MM.1S (cell line): ENCODE results near the gene RRP15.

Experiments
- DNase-seq: peaks from one replicate; pipeline ENCODE4 v3.0.0-alpha.2; 2015
- H2AFZ ChIP-seq: fragments of 300-600 bp; sonication (generic); 2 replicates; pipeline ENCODE4 v1.6.0; 2016; ENCODE audit warnings: antibody characterized with exemption, low read length
- H3F3A ChIP-seq: fragments of 300-600 bp; sonication (generic); 2 replicates; pipeline ENCODE4 v1.6.1; 2016; ENCODE audit warnings: mild to moderate bottlenecking, antibody characterized with exemption, low read length, moderate library complexity, mixed read lengths; ENCODE audit not compliant: insufficient read depth
- H3K27ac ChIP-seq: fragments of 300-600 bp; sonication (generic); 2 replicates; pipeline ENCODE4 v1.5.1; 2016; ENCODE audit warnings: mild to moderate bottlenecking, low read length
- H3K27me3 ChIP-seq: fragments of 300-600 bp; sonication (generic); replicated peaks from 2 replicates; pipeline ENCODE4 v1.6.0; 2016; ENCODE audit warnings: low read length; ENCODE audit not compliant: insufficient read depth
- H3K36me3 ChIP-seq: fragments of 300-600 bp; sonication (generic); replicated peaks from 2 replicates; pipeline ENCODE4 v1.6.1; 2016; ENCODE audit warnings: mild to moderate bottlenecking, low read length, mixed read lengths; ENCODE audit not compliant: insufficient read depth
- H3K4me1 ChIP-seq: fragments of 300-600 bp; sonication (generic); 2 replicates; pipeline ENCODE4 v1.6.1; 2016; ENCODE audit warnings: low read length, mixed read lengths
- H3K4me2 ChIP-seq: fragments of 300-600 bp; sonication (generic); 2 replicates; pipeline ENCODE4 v1.6.0; 2016; ENCODE audit warnings: low read depth, low read length
- H3K4me3 ChIP-seq: fragments of 300-600 bp; sonication (generic); 2 replicates; pipeline ENCODE4 v1.5.1; 2016; ENCODE audit warnings: low read length, mixed read lengths
- H3K79me2 ChIP-seq: fragments of 300-600 bp; sonication (generic); 2 replicates; pipeline ENCODE4 v1.6.1; 2016; ENCODE audit warnings: mixed run types, low read length, mixed read lengths
- H3K9ac ChIP-seq: fragments of 300-600 bp; sonication (generic); 2 replicates; pipeline ENCODE4 v1.6.1; 2016; ENCODE audit warnings: low read length, mixed read lengths
- H3K9me2 ChIP-seq: fragments of 300-600 bp; sonication (generic); replicated peaks from 2 replicates; pipeline ENCODE4 v1.6.1; 2016; ENCODE audit warnings: mild to moderate bottlenecking, low read length, mixed read lengths; ENCODE audit not compliant: insufficient read depth
- H3K9me3 ChIP-seq: fragments of 300-600 bp; sonication (generic); replicated peaks from 2 replicates; pipeline ENCODE4 v1.6.1; 2016; ENCODE audit warnings: mild to moderate bottlenecking, low read length, mixed read lengths; ENCODE audit not compliant: insufficient read depth
- H4K20me1 ChIP-seq: fragments of 300-600 bp; sonication (generic); 2 replicates; pipeline ENCODE4 v1.6.1; 2016; ENCODE audit warnings: mild to moderate bottlenecking, low read length, moderate library complexity, mixed read lengths; ENCODE audit not compliant: insufficient read depth
- EZH2 ChIP-seq: fragments of 300-600 bp; sonication (generic); optimal IDR thresholded peaks from 2 replicates; pipeline ENCODE3; 2017; ENCODE audit warnings: low read depth, mild to moderate bottlenecking, antibody characterized with exemption, low read length, mixed read lengths
- EZH2phosphoT487 ChIP-seq: fragments of 300-600 bp; sonication (generic); IDR thresholded peaks from 2 replicates; pipeline ENCODE4 v1.6.1; 2018; ENCODE audit warnings: antibody characterized with exemption, low read length
- TF ChIP-seq, protein P1 (sequence below): fragments of 300-600 bp; sonication (generic); IDR thresholded peaks from 2 replicates; pipeline ENCODE4 v1.5.1; 2016; ENCODE audit warnings: antibody characterized with exemption, low read length, mixed read lengths

The RRP15 gene

DNA sequence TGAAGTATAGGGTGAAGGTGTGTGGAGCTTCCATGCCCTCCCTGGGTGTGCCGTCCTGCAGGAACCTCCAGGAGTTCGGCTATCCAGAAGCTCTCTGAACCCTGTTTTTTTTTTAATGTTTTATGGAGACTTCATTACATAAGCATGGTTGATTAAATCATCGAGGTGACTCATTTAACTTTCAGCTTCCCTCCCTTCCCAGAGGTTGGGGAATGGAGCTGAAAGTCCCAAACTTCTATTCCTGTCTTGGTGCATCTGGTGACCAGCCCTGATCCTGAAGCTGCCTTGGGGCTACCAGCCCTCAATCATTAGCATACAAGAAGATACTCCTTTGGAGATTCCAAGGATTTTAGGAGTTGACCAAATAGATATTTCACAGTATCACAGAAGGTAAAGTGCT is 9.5 kb downstream of the RRP15 start:
- Histone ChIP-seq H3K27ac (no peak overlapping the region), H2AFZ (no peak overlapping the region), H3K9me3 (no peaks in the 10 kb centered on the region), H3K9ac (no peak overlapping the region), H3K4me1 (no peaks in the 10 kb centered on the region), H3F3A (no peaks in the 10 kb centered on the region), H3K36me3 (0 out of 2 replicates have a peak, but pooled peaks cover 5% of the 10 kb centered on the region), H3K9me2 (no peaks in the 10 kb centered on the region), H3K4me2 (no peak overlapping the region), H4K20me1 (no peaks in the 10 kb centered on the region; the same call in 1 of the 2 replicates), H3K79me2 (peaks cover 87% of the 10 kb centered on the region), H3K27me3 (no peaks in the 10 kb centered on the region), H3K4me3 (no peak overlapping the region)
- TF ChIP-seq EZH2 (no peak), EZH2phosphoT487 (no peak)
- TF ChIP-seq, protein P1, sequence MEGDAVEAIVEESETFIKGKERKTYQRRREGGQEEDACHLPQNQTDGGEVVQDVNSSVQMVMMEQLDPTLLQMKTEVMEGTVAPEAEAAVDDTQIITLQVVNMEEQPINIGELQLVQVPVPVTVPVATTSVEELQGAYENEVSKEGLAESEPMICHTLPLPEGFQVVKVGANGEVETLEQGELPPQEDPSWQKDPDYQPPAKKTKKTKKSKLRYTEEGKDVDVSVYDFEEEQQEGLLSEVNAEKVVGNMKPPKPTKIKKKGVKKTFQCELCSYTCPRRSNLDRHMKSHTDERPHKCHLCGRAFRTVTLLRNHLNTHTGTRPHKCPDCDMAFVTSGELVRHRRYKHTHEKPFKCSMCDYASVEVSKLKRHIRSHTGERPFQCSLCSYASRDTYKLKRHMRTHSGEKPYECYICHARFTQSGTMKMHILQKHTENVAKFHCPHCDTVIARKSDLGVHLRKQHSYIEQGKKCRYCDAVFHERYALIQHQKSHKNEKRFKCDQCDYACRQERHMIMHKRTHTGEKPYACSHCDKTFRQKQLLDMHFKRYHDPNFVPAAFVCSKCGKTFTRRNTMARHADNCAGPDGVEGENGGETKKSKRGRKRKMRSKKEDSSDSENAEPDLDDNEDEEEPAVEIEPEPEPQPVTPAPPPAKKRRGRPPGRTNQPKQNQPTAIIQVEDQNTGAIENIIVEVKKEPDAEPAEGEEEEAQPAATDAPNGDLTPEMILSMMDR: no peak
- DNase-seq: no peak

DNA sequence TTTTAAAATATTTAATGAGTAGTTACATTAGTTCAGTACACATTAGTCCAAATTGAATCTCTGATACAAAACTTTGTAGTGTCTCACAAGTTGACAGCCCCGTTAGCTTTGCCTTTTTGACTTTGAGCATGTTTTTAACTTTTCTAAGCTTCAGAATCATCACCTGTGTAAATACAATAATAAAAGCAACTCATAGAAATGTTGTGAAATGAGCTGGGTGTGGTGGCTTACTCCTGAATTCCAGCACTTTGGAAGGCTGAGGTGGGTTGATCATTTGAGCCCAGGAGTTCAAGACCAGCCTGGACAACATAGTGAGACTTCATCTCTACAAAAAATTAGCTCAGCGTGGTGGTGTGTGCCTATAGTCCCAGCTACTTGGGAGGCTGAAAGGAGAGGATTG is 11.1 kb downstream of the RRP15 start:
- 0 out of 2 replicates have a peak, but pooled peaks cover 5% of the 10 kb centered on the region for H3K36me3 ChIP-seq
- H3K4me3 ChIP-seq: no peak overlapping the region
- no peaks in the 10 kb centered on the region for H3K9me2 ChIP-seq
- peaks cover 5% of the 10 kb centered on the region; the same call in 1 of the 2 replicates for H4K20me1 ChIP-seq
- H3K9ac ChIP-seq: no peak overlapping the region
- H3K9me3 ChIP-seq: no peaks in the 10 kb centered on the region
- H3K4me1 ChIP-seq: no peaks in the 10 kb centered on the region
- H3F3A ChIP-seq: no peaks in the 10 kb centered on the region
- no peak for DNase-seq
- no peak overlapping the region for H2AFZ ChIP-seq
- TF ChIP-seq EZH2: no peak
- TF ChIP-seq, protein P1: no peak
- no peak for TF ChIP-seq EZH2phosphoT487
- peaks cover 86% of the 10 kb centered on the region for H3K79me2 ChIP-seq
- H3K4me2 ChIP-seq: no peak overlapping the region
- no peaks in the 10 kb centered on the region for H3K27me3 ChIP-seq
- no peak overlapping the region for H3K27ac ChIP-seq

DNA sequence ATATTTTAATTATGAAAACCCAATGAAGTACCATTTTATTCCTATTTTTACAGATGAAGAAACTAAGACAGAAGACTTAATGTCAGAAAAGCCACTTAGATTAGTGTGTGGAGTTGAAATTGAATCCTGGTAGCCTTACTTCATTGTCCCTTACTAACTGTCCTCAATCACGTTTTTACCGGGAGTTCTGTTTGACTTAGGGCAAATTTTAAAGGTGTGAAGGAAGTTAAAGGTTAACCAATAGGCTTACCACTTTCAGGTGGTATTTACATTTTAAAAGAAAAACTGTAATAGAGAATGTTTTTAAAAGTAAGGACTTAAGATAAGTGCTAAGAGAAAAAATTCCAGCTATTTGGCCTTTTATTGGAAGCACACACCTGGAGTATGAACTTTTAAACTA is 12.4 kb downstream of the RRP15 start:
- no peaks in the 10 kb centered on the region for H3K9me2 ChIP-seq
- H3K9me3 ChIP-seq: no peaks in the 10 kb centered on the region
- H3K79me2 ChIP-seq: peaks cover 87% of the 10 kb centered on the region
- H2AFZ ChIP-seq: no peak overlapping the region
- TF ChIP-seq EZH2phosphoT487: no peak
- TF ChIP-seq, protein P1: no peak
- H3K27ac ChIP-seq: no peak overlapping the region
- H3K27me3 ChIP-seq: no peaks in the 10 kb centered on the region
- H3K9ac ChIP-seq: no peak overlapping the region
- H3K4me2 ChIP-seq: no peak overlapping the region
- H3K4me3 ChIP-seq: no peak overlapping the region
- DNase-seq: no peak
- H3K4me1 ChIP-seq: no peaks in the 10 kb centered on the region
- H3F3A ChIP-seq: no peaks in the 10 kb centered on the region
- 0 out of 2 replicates have a peak, but pooled peaks cover 5% of the 10 kb centered on the region for H3K36me3 ChIP-seq
- peaks cover 5% of the 10 kb centered on the region; the same call in 1 of the 2 replicates for H4K20me1 ChIP-seq
